Raji (cell line): ENCODE results near the gene SH2D7.

Experiments
- POLR2A ChIP-seq: IDR thresholded peaks from 2 replicates; pipeline ENCODE4 v1.6.1; 2011; ENCODE audit warnings: low read depth, low read length, control low read depth; ENCODE audit not compliant: insufficient read depth

Gene SH2D7

DNA sequence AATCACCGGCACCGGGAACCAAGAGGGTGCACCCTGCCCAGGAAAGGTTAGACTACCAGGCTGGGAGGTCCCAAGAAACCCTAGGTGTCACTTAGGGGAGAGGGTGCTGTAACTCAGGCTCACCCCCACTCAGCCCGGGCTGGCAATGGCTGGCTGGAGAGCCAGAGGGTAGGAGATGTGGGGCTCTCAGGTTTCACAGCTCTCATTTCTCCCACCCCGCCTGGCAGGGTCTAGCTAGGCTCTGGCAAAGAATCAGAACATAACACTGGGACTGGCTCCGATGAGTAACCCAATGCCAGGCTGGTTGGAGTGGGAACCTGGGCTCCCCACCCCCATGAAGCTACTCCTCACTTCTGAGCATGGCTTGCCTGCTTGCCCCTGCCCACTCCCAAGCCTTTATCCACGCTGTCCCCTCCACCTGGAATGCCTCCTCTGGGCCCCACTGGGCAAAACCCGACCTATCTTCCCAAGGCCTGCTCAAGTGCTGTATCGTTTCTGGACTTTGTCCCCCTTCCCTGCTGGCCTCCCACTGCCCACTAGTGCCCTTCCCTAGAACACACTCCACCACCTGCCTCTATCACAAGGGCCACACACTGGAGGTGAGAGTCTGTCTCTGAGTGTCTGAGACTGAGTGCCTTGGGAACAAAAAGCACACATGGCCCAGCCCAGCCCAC is 36.9 kb downstream of the SH2D7 start:
- TF ChIP-seq POLR2A, result no peak

DNA sequence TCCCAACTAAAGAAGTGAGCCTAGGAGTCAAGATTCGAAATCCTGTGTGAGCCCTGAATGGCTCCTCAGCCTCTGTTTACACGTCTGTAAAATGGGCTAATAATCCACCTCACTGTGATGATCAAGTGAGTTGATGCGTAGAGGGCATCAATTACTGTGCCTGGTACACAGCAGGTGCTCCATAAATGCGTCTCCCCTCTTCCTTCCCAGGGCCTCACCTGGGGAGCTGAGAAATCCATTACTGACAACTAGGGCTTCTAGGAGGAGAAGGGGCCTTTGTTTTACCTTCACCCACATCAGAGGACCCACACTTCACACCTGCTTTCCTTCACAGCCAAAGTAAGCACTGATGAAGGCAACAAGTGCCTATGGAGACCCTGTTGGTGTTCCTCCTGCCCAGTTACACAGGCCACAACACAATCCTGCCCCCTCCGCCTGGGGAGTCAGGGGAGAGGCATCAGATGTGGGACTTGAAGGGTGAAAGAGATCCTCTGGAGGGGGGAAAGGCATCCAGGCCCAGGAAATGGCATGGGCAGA is 37.5 kb downstream of the SH2D7 start:
- no peak for TF ChIP-seq POLR2A

DNA sequence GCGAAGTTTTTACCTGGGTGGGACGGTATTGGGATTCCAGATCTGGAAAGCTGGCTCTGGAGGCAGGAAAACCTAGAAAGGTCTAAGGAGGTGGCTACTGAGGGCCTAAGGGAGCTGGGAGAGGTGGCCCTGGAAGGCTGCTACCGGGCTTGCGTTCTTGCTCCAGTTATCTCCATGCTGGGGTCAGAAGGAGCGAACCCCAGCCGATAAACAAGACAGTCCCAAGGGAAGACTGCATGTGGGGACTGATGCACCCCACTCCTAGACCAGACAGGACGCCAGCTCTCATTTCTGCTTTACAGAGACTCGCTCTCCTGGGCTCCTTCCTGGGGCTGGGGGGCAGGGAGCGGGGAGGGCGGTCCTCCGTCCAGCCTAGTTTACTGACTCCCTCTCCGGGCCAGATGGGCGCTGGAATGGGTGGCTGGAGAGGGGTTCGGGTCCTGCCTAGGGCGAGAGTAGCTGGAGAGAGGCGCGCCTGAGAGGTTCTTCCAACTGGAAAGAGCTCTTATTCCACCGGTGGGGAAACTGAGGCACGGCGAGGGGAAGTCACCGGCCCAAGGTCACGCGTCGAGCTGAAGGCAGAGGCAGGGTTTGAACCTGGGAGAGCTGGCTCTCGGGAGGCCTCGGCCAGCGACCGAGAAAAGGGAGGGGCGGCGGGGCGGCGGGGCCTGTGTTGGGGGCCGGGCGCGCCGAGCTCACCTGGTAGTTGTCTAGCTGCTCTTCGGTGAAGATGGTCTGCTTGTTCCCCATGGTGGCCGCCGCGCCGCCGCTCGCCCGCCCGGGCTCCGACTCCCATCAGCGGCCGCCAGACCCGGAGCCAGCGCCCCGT is 38.3 kb downstream of the SH2D7 start:
- no peak for TF ChIP-seq POLR2A

DNA sequence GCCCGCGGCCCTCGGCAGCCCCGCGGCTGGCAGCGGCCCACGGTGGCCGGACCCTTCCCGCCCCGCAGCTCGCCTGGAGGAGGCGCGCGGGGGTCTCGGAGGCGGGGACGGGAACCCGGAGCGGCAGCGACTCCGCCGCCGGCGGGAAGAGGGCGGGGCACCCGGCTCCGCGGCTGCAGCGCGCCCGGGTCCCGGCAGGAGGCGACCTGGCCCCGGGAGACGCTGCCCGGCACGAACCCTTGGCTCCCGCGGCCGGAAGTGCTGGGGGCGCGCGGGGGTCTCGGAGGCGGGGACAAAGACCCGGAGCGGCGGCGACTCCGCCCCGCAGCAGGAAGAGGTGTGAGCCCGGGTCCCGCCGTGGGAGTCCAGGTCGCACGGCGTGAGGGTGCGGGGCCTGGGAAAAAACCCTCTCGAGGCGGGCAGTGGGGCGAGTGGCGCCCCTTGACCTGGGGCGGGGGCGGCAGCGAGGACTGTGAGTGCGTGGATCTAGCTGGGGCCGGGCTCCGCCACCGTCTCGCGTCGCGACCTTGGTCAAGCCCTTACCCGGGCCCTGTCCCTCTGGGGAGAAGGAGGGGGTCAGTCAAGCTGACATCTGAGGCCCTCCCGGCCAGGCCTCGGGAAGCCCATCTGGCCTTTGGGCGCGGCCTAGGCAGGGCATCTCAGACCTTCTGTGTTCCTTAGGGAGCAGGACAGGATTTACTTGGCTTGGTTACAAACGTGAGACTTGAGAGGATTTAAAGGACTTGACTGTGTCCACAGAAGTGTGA is 39.1 kb downstream of the SH2D7 start, which contains the start of gene CIB2:
Gene CIB2, minus strand, starts transcription at position 151 of the 767 bp plus-strand sequence. CDS start 230 bp downstream, outside the sequence.
- peak; percentile 56 for TF ChIP-seq POLR2A

DNA sequence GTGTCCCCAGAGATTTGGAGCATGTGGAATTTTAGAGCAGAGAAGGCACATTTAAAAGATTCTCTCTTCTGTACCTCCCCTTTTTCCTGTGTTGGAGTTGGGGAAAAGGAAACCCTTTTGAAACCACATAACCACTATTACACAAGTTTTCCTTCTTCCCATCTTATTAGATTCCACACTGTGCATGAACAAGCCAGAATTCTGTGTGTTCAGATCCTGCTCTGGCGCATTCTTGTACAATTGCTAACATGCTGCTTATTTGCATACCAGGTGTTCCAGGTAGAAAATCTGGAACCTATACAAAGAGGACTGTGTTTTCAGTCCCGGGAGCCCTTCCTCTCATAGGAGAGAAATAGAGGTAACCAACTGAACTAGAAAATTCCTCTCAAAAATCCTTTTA is 41.4 kb downstream of the SH2D7 start:
- TF ChIP-seq POLR2A, result no peak

DNA sequence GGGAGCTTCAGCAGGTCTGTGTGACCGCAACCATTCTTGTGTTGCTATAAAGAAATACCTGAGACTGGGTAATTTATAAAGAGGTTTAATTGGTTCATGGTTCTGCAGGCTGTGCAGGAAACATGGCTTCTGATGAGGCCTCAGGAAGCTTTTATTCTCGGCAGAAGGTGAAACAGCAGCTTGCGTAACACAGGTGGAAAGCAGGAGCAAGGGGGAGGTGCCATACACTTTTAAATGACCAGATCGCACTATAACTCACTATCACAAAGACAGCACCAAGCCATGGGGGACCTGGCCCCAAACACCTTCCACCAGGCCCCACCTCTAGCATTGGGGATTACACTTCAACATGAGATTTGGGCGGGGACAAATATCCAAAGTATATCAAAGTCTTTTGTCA is 47.2 kb downstream of the SH2D7 start:
- TF ChIP-seq POLR2A, result no peak

DNA sequence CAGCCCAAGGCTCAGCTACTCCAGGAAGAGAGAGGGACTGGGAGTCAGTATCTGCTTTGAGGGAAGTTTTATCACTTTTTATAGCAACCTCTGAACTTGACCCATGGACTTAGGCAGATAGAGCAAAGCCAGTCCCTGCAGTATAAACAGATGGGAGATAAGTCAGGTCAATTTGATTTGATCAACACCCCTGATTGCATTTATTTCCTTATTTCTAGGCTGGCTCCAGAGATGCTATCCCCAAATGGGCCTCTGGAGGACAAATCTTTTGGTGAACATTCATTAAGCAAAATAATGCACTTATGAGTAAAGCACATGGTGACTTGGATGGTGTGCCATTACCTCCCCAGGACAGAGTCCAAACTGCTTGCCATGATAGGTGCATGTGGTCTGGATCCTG is 47.9 kb downstream of the SH2D7 start:
- TF ChIP-seq POLR2A, result no peak

DNA sequence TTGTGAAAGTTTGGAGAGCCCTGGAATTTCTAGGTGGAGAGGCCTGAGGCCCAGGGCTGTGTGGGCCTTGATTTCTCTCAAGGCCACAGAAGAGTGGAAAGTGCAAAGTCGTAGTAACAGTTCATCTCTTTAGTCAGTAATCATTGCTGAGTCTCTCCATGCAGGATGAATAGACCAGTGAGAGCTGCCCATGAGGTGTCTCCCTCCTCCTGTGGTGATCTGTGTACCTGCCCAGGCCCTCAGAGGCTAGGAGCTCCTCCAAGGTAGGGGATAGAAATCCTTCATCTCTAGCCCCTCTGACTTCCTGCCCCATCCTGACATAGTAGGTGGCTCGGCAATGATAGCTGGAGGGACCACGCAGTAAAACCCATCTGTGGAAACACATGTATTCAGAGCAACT is 50.0 kb downstream of the SH2D7 start:
- TF ChIP-seq POLR2A, result no peak

DNA sequence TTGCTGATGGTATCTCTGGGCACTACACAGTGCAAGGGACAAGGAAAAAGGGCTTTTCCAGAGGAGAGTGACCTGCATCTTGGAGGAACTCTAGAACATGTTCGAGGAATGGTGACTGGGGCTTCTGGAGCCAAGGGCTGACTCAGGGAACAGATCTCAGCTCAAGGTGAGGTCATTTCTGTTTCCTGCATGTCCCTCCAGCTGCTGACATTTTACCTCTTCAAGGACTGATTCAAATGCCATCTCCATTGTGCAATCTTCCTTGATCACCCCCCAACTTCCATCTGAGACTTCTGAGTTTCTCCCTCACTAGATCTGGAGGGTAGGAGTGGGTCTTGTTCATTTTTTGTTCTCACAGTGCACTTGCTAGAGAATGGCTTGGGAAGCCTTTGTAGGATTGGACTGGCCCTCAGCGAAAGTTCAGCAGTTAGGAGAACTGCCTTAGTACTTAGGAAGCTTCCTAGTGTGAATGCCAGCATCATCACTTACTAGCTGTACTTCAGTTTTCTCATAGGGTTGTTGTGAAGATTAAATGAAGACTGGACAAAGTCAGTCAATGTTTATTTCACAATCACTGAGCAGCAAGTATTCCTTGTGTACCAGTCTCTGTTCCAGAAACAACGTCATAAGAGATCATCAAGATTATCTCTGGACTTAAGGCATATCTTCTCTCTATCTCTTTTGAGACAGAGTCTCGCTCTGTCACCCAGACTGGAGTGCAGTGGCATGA is 54.2 kb downstream of the SH2D7 start:
- no peak for TF ChIP-seq POLR2A

DNA sequence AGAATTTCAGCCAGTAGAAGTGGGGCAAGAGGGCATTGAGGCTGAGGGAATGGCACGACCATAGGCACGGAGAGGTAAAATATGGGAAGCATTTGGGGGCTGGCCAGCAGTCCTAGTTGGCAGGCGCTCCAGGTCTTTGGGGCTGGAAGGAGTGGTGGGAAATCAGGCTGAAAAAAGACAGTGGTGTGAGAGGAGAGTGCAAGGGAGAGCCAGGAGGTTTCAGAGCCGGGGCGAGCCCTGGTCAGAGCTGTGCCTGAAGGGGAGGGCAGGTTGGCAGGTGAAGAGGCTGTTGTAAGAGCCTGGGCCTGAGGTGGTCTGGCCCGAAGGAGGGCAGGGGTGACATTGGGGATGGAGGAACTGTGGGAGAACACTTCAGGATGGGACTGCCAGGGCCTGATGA is 55.2 kb downstream of the SH2D7 start:
- TF ChIP-seq POLR2A, result no peak

DNA sequence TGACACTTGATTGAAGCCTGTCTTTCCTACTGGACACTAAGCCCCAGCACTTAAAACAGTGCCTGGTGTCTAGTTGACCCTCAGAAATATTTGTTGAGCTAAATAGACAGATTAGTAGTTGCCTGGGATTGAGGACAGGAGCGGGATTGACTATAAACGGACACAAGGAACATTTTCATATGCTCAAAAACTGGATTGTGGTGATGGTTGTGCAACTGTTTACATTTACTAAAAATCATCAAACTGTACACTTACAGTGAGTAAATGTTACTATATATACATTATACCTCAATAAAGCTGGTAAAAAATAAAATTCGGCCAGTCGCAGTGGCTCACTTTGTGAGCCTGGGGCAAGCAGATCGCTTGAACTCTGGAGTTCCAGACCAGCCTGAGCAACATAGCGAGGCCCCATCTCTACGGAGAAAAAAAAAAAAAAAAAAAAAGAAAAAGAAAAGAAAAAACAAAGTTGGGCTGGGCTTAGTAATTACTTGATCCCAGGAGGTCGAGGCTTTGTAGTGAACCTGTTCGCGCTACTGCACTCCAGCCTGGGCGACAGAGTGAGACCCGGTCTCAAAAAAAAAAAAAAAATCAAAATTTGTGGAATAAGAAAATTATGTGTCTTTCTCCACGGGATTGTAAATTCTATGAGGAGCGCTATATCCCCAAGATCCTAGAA is 56.2 kb downstream of the SH2D7 start:
- no peak for TF ChIP-seq POLR2A

DNA sequence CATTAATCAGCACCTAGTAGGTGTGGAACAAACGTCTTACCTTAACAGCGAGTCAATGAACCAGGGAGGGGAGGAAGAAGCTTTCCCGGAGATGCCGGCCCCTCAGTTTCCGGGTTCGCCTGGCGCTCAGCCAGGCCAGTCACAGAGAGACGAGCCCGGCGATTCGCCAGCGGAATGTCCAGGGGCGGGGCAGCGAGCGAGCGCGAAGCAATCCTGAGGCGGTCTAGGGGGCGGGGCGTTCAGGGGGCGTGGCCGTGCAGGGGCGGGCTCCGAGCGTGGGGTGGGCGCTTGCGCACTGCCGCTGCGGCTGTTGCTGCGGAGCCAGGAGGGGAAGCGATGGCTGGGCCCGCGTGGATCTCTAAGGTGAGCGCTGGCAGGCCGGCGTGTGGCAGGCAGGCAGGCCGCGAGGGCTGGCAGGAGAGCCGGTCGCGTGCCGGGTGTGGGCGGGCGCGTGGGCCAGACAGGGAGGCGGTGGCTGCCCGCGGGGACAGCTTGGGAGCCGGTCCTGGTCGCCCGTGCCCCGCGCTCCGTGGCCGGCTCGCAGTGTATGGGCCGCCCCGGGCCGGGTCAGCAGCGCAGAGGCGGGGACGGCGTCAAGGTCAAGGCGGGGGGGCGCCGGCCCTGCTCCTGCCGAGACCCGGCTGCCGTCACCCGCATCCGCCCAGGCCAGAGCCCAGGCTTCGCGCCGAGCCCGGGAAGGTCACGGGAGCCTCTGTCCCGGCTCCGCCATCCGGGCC is 56.9 kb downstream of the SH2D7 start, which contains the start of gene IDH3A:
Gene IDH3A, plus strand, starts transcription at position 295 of the 737 bp plus-strand sequence. Its CDS starts 42 bp downstream, at position 337.
- peak; percentile 96 for TF ChIP-seq POLR2A

DNA sequence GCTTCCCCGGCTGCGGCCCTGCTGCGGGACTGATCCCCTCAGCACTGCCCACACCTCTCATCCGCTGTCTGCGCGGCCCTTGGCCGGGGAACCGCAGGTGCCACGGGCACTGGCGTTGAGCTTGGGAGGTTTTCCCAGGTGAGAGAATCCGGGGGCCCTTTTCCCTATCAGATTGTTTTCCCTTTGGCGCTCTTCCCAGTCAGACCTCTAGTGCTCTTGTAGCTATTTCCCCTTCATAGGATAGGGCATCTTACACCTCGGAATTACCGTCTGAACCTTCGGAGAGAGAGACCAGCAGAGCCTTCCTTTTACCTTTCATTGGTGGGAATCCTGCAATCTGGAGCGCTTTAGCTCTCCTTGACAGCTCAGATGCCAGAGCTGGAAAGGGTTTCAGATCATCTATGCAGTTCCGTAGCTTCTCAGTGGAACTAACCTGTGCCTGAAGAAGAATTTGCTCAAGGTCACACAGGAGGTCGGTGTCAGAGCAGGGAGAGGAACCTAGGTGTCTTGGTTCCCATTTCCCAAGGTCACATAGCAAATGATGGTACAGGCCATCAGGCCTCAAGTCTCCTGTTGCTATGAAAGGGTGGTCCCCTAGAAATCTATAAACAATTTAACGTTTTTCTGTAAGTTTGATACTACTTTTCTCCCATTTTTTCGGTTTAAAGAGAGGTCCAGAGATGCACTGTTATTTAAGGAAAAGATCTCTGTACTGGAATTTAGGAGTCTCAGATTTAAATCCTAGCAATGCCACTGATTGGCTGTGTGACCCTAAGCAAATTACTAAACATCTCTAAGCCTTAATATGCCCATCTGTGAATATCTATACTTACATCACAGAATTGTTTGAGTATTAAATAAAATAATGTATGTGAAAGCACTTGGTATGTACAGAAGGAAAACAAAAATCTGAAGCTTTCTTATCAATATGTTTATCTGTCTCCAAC is 57.7 kb downstream of the SH2D7 start:
- no peak for TF ChIP-seq POLR2A
